GM19099 (cell line): Measurements from ENCODE around the gene HOMEZ.

Source experiments
- POLR2A ChIP-seq: IDR thresholded peaks from 3 replicates; pipeline ENCODE4 v1.6.1; 2011; ENCODE audit warnings: low read depth; ENCODE audit not compliant: insufficient read length; ENCODE audit errors: extremely low read depth

HOMEZ gene

DNA sequence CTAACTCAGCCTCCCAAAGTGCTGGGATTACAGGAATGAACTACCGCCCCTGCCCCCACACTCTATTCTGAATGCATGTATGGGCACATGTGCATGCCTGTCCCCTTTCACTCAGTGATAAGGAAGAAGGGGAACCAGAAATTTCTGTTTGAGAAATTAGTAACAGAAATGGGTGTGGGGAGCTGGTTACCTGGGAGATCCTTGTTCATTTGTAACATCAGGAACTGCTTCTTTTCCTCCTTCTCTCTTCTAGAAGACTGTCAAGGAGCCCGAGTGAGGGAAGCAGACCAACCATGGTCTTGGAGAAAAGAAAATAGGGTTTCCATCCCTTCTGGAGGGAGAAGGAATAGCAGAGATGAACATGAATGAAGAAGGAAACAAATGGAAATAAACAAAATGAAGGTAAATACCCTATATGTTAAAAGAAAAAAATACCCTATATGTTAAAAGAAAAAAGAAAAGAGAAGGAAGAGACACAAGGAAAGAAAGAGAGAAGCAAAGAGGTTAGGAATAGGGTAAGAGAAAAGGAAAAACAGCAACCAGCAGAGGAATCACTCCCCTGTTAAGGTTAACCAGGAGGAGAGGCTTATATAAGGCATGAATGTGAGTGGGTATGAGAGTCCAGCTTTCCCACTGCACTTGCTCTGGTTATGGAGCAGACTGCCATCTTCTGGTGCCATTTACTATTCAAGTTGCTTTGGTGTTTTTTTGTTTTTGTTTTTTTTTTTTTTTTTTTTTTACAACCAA is 13.5 kb upstream of the HOMEZ start:
- TF ChIP-seq POLR2A = no peak

- no peak for TF ChIP-seq POLR2A
These were observed 11.8 kb upstream of the HOMEZ start for GRCh38 chr14:23297611-23298277.

GRCh38 chr14:23297096-23297495 is 11.2 kb upstream of the HOMEZ start:
- TF ChIP-seq POLR2A = no peak

- no peak for TF ChIP-seq POLR2A
These were observed 10.3 kb upstream of the HOMEZ start for GRCh38 chr14:23296012-23296777.

- no peak for TF ChIP-seq POLR2A
These were observed 9.0 kb upstream of the HOMEZ start for GRCh38 chr14:23294734-23295561.

GRCh38 chr14:23286902-23287479 is 1.1 kb upstream of the HOMEZ start:
- no peak for TF ChIP-seq POLR2A

DNA sequence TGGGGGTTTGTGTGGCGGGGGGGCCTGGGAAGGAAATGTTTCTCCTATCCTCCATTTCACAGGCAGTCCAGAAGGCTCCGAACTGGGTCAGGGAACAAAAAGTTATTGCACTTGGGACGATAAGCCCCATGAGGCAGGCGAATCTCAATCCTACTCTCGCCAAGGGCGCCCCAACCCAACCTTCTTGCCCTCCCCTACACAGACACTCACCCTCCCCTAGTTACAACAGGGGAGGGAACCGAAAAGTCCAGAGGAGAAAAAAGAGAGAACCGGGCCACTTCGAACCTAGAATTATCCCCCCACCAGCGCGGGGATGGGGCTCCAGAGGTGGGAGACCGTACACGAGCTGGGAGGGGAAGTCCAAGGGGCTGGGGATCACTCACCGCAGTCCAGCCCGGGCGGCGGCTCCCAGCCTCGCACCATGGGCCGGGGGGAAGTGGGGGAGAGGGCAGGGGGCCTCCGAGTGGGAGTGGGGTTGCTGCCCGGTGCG is 357 bp downstream of the HOMEZ start:
- TF ChIP-seq POLR2A = no peak

DNA sequence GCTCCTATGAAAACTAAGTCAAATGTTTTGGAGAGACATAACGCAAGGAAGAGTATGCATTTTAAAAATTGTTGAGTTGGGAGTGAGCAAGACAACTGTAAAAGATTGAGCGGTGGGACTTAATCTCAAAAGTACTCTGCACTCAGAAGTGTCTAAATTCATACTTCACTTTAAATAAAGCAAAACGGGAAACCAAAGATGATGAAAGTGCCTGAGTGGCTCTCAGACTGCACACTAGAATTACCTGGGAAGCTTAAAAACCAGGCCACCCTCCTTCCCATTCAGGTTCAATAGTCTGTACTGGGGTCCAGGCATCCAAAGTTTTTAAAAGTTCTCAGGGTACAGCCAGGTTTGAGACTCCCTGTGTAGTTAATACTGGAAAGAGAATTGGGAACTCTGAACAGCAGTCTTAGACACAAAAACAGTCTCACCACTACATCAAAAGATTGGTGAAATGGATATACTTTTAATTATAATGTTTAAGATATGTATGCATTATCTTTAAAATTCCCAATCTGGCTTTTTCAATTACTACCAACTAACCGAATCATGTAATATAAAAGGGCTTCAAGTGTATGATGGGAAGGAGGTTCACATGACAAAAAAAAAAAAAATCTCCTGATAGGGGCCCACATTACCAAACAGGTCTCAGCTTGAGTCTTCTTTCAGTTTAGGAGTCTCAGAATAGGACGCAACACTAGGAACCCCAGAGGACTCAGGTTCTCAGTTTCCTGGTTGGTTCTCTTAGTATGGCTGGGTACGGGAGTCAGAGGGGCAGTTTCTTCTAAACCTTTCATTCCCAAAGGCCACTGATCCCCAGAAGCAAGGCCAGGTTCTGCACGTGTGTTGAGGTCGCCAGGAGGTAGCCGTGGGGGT is 1.0 kb downstream of the HOMEZ start:
- peak; percentile 38 for TF ChIP-seq POLR2A

DNA sequence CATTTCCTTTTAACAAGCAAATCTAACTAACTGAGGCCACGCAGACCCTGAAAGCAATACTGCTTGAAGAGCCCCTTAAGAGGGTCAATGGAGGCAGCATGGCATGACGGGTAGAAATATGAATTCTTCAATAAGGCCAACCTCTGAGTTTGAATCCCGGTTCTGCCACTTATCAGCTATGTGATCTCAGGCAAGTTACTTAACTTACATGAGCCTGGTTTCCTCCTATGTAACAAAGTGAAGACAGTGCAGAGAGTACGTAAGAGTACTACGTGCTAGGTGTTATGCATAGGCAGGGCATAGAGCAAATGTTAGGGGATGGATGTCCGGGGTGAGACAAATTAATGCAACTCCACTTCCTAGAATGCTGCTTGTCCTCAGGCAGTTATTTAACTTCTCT is 4.7 kb downstream of the HOMEZ start:
- TF ChIP-seq POLR2A = no peak

DNA sequence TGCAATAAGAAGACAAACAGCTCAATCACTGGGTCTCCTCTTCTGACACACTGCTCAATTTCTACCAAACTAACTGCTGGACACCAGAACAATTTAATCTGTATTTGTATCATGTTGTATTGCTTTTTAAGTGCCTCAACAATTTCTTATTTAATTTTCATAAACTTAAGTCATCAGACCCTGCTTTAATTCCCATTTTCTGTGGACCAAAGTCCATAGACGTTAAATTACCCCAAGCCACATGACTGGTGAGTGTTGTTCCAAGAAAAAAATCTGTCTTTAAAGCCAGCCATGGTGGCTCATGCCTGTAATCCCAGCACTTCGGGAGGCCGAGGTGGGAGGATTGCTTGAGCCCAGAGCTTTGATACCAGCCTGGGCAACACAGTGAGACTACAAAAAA is 8.7 kb downstream of the HOMEZ start:
- TF ChIP-seq POLR2A = no peak

DNA sequence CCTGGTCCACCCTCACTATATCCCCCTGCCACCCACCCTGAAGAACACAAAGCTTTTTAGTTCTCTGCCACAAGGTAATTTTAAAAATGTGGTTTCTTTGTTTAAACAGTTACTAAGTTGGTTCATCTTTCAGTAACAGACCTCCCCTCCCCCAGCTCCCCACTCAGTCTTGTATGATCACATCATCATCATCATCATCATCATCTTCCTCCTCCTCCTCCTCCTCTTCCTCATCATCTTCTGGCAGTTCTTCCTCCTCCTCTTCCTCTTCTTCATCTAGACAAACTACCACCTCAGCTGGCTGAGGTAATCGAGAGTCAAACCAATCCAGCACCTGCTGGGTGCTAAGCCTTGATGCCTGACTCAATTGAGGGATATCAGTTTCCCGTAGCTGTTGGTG is 10.5 kb downstream of the HOMEZ start:
- TF ChIP-seq POLR2A = no peak

DNA sequence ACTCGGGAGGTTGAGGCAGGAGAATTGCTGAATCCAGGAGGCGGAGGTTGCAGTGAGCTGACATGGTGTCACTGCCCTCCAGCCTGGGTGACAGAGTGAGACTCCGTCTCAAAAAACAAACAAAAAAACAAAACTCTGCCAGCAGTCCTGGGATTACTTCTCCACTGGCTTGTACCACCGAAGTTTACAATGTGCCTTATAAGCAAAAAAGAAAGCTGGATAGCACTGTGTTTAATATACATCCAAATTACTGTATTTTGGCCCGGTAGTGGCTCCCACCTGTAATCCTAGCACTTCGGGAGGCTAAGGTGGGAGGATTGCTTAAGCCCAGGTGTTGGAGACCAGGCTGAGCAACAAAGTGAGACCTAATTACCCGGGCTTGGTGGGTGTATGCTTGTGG is 16.7 kb downstream of the HOMEZ start:
- no peak for TF ChIP-seq POLR2A

- no peak for TF ChIP-seq POLR2A
These were observed 26.5 kb downstream of the HOMEZ start for GRCh38 chr14:23259426-23259825.
